AG09319 (cell line): ENCODE data around the gene TGOLN2.
"Not testable (repeated sequence)": the region's sequence is repeated elsewhere in the genome, so short reads cannot be mapped to it uniquely, and the experiment has no call there.

Source experiments
- DNase-seq: peaks from one replicate; pipeline ENCODE4 v3.0.0-alpha.2; 2010; ENCODE audit warnings: low read depth; ENCODE audit errors: extremely low read depth
- CTCF ChIP-seq: IDR thresholded peaks from 2 replicates; pipeline ENCODE4 v1.5.1; 2011; ENCODE audit warnings: low read depth, mild to moderate bottlenecking, inconsistent platforms, low read length, moderate library complexity

The TGOLN2 gene

GRCh38 chr2:85330839-85331636 is 3.2 kb upstream of the TGOLN2 start:
- TF ChIP-seq CTCF = no peak
- DNase-seq = no peak

GRCh38 chr2:85329701-85330100 is 1.9 kb upstream of the TGOLN2 start:
- not testable (repeated sequence) for DNase-seq

- no peak for DNase-seq
- TF ChIP-seq CTCF = no peak
Measured at GRCh38 chr2:85329181-85329651, 1.4 kb upstream of the TGOLN2 start.

- no peak for TF ChIP-seq CTCF
- DNase-seq = no peak
Measured at GRCh38 chr2:85327160-85327821, 498 bp downstream of the TGOLN2 start.

DNA sequence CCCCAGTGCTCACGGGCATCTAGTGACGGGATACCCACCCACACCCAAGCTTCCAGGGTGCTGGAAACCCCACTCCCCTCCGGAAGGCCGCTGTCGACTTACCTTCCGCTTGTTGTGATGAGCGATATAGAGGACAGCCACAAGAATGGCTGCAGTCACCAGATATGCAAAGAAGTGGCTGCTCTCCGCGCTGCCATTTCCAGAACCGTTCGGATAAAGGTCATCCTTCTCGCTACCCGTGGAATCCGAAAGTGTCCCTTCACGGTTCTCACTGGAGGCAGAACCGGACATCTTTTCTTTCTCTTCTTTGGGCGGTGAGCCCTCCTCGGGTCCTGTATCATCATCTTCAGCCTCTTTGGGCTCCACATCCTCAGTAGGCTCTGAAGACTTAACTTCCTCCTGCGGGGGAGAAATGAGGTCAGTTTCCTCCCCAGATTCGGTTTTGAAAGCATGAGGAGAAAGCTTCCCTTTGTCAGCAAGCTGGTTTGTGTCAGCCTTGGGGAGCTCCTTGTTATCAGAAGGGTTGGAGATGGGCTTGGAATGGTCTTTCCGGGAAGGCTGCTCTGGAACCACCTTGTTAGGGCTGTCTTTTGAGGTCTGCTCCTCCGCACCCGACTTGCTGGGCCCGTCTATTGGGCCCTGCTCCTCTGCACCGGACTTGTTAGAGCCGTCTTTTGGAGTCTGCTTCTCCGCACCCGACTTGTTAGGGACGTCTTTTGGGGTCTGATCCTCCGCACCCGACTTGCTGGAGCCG is 1.2 kb downstream of the TGOLN2 start:
- no peak for TF ChIP-seq CTCF
- DNase-seq = no peak

DNA sequence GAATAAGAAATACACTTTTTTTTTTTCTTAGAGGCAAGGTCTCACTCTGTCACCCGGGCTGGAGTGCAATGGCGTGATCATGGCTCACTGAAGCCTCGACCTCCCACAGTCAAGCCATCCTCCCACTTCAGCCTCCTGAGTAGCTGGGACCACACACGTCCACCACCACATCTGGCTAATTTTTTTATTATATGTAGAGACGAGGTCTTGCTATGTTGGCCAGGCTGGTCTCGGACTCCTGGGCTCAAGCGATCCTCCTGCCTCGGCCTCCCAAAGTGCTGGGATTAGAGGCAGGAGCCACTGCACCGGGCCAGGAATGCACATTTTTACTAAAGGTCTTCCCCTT is 2.4 kb downstream of the TGOLN2 start:
- no peak for TF ChIP-seq CTCF
- no peak for DNase-seq

DNA sequence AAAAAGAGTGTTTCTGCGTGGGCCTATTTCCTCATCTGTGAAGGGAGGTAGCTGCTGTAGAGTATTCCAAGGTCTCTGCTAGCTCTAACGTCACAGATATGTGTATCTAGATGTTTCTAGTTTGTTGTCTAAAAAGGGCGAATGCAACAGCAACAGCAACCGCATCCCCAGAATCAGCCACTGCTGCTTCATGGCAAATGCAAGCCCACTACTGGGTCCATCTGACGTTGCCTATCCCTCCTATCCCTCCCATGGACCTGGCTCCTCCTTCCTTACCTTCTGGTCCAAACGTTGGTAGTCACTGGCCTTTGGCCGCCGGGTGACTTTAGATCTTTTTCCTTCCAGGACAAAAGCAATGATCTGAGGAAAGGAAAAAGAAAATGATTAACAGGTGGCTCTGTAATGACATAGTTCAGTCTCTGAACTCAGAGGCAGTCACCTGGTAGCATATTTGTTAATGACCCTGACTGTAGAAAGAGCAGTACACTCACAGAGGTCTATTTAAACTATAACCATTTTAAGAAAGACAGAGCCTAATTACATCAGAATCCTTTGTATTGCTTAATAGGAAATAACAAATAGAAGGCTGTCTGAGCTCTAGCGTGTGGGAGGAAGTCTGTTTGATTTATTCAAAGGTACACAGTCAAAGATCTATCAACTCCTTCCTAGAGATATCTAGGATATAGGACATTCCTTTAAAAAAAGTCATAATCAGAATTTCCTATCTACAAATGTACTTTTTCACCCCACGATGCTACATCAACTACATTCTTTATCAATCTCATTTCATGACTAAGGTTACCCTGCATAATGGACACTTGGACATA is 2.9 kb downstream of the TGOLN2 start:
- TF ChIP-seq CTCF = no peak
- no peak for DNase-seq

DNA sequence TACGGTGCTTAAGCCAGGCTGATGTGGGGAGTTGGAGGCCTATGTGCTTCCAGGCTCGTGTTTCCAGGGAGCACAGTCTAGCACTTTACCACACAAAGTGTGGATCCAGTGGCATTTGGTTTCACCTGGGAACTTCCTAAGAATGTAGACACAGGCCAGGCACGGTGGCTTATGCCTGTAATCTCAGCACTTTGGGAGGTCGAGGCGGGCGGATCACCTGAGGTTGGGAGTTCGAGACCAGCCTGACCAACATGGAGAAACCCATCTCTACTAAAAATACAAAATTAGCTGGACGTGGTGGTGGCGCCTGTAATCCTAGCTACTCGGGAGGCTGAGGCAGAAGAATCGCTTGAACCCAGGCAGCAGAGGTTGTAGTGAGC is 3.8 kb downstream of the TGOLN2 start:
- not testable (repeated sequence) for DNase-seq
